B cell (primary cell): ENCODE results near the gene TMED5.

ENCODE experiments used
- EZH2 ChIP-seq: IDR thresholded peaks from 2 replicates; pipeline ENCODE4 v1.6.1; 2012; ENCODE audit warnings: borderline replicate concordance, low read depth, mild to moderate bottlenecking, moderate library complexity, low read length; ENCODE audit not compliant: insufficient read depth, poor library complexity, severe bottlenecking
- TF ChIP-seq, protein P1 (sequence below): fragments of 200-600 bp; IDR thresholded peaks from one replicate; pipeline ENCODE4 v1.8.0; 2022; ENCODE audit warnings: antibody characterized with exemption, mild to moderate bottlenecking

- TF ChIP-seq, protein P1, sequence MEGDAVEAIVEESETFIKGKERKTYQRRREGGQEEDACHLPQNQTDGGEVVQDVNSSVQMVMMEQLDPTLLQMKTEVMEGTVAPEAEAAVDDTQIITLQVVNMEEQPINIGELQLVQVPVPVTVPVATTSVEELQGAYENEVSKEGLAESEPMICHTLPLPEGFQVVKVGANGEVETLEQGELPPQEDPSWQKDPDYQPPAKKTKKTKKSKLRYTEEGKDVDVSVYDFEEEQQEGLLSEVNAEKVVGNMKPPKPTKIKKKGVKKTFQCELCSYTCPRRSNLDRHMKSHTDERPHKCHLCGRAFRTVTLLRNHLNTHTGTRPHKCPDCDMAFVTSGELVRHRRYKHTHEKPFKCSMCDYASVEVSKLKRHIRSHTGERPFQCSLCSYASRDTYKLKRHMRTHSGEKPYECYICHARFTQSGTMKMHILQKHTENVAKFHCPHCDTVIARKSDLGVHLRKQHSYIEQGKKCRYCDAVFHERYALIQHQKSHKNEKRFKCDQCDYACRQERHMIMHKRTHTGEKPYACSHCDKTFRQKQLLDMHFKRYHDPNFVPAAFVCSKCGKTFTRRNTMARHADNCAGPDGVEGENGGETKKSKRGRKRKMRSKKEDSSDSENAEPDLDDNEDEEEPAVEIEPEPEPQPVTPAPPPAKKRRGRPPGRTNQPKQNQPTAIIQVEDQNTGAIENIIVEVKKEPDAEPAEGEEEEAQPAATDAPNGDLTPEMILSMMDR = no peak
- no peak for TF ChIP-seq EZH2
Measured at GRCh38 chr1:93137604-93138292, 42.5 kb downstream of the TMED5 start.
